ENCODE data around the gene GRK2. TPM values are rescaled to one million over a fixed set of nuclear protein-coding genes. Genes with fewer than 3 reads are reported as not detected.
A peak's percentile ranks its signal among the peaks of the same experiment; 100 is the strongest.

The GRK2 gene
- total RNA-seq, 1 experiment from 2014 or later: 56.3 TPM

GRCh38 chr11:67256477-67257135 lies 9.7 kb upstream of the GRK2 start:
- Histone ChIP-seq H2BK120ac (ENCODE audit: low read depth, low read length, poor library complexity, severe bottlenecking) (no peak overlapping the region), H3K9ac (ENCODE audit: extremely low read depth, insufficient read length, low read length) (no peak overlapping the region), H3K23ac (ENCODE audit: insufficient read length, low read depth, low read length) (no peak overlapping the region), H3K79me2 (ENCODE audit: insufficient read depth, low read length) (no peaks in the 10 kb centered on the region), H4K5ac (ENCODE audit: insufficient read length, low read depth, low read length) (no peak overlapping the region), H3K23me2 (ENCODE audit: insufficient read length, low read depth, low read length, poor library complexity, severe bottlenecking) (peaks cover 5% of the 10 kb centered on the region), H3K18ac (ENCODE audit: insufficient read length, low read depth, low read length) (no peak overlapping the region), H2BK5ac (ENCODE audit: insufficient read length, low read length) (no peak overlapping the region), H3T11ph (ENCODE audit: low read length) (no peak overlapping the region), H2BK12ac (ENCODE audit: insufficient read length, low read depth, low read length) (no peak overlapping the region), H2AK5ac (ENCODE audit: insufficient read length, low read length) (no peak overlapping the region), H4K20me1 (ENCODE audit: control insufficient read depth, insufficient read depth, insufficient read length) (no peaks in the 10 kb centered on the region), H4K8ac (replicated peaks; ENCODE audit: insufficient read length, low read depth, low read length) (no peak overlapping the region), H3K56ac (ENCODE audit: insufficient read length, low read depth, low read length) (no peak overlapping the region), H3K4me2 (ENCODE audit: insufficient read depth, insufficient read length, low read length) (no peak overlapping the region), H2BK15ac (ENCODE audit: low read depth, low read length) (no peak overlapping the region), H3K14ac (ENCODE audit: insufficient read depth, low read length) (no peak overlapping the region), H3K9me3 (ENCODE audit: control insufficient read depth, low read depth, low read length) (no peaks in the 10 kb centered on the region), H4K91ac (ENCODE audit: insufficient read length, low read depth, low read length) (no peak overlapping the region), H3K79me1 (ENCODE audit: insufficient read depth, low read depth, low read length, poor library complexity, severe bottlenecking) (no peaks in the 10 kb centered on the region), H2BK20ac (ENCODE audit: low read depth, low read length, poor library complexity, severe bottlenecking) (no peak overlapping the region), H3K4ac (ENCODE audit: low read depth, low read length) (no peak overlapping the region), H2AFZ (ENCODE audit: low read length) (no peak overlapping the region), H3K27me3 (ENCODE audit: insufficient read depth, low read length) (no peaks in the 10 kb centered on the region), H3K4me1 (ENCODE audit: insufficient read depth, low read length) (no peaks in the 10 kb centered on the region), H3K27ac (ENCODE audit: insufficient read length, low read depth, low read length) (no peak overlapping the region)
- Mint-ChIP-seq H3K9me3 (no peaks in the 10 kb centered on the region), H3K27me3 (ENCODE audit: low read depth) (peaks cover 10% of the 10 kb centered on the region), H3K4me1 (no peaks in the 10 kb centered on the region), H3K36me3 (ENCODE audit: insufficient read depth in 1 of 3, low read depth in 3 of 3) (peaks cover 37 to 61% (median 56%) of the 10 kb centered on the region in 3 experiments; a peak in 6 of 7 replicates), H3K27ac (peak overlapping the region in 2 of 3 experiments; percentile 62 to 80; a peak in 3 of 7 replicates), H3K4me3 (no peak overlapping the region)
- TF ChIP-seq, protein P1, sequence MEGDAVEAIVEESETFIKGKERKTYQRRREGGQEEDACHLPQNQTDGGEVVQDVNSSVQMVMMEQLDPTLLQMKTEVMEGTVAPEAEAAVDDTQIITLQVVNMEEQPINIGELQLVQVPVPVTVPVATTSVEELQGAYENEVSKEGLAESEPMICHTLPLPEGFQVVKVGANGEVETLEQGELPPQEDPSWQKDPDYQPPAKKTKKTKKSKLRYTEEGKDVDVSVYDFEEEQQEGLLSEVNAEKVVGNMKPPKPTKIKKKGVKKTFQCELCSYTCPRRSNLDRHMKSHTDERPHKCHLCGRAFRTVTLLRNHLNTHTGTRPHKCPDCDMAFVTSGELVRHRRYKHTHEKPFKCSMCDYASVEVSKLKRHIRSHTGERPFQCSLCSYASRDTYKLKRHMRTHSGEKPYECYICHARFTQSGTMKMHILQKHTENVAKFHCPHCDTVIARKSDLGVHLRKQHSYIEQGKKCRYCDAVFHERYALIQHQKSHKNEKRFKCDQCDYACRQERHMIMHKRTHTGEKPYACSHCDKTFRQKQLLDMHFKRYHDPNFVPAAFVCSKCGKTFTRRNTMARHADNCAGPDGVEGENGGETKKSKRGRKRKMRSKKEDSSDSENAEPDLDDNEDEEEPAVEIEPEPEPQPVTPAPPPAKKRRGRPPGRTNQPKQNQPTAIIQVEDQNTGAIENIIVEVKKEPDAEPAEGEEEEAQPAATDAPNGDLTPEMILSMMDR (conservative IDR thresholded peaks at IDR 0.05): no peak
- no peak for DNase-seq
- no CpG with 5 or more reads among the region's 5 CpGs for WGBS (ENCODE audit: extremely low coverage, insufficient read length, low lambda C conversion rate)

Measured in H9 (cell line).